Nephron (organoid): ENCODE data around the gene HACE1.

Experiments used
- H3K27ac Mint-ChIP-seq, 3 experiments: 2 replicates each; pipeline ENCODE4 v1.8.0; 2020; ENCODE audit warnings: mixed read lengths in 3 of 3, mild to moderate bottlenecking in 2 of 3, moderate library complexity in 1 of 3
- H3K27me3 Mint-ChIP-seq: 2 replicates; pipeline ENCODE4 v1.8.0; 2021; ENCODE audit warnings: low read depth, mild to moderate bottlenecking, moderate library complexity, mixed read lengths
- H3K36me3 Mint-ChIP-seq: 2 replicates; pipeline ENCODE4 v1.8.0; 2020; ENCODE audit warnings: low read depth, mixed read lengths
- H3K4me1 Mint-ChIP-seq: 2 replicates; pipeline ENCODE4 v1.8.0; 2020; ENCODE audit warnings: mixed read lengths
- H3K4me3 Mint-ChIP-seq, 3 experiments: 2 replicates each; pipeline ENCODE4 v1.8.0; 2020; ENCODE audit warnings: mild to moderate bottlenecking in 3 of 3, mixed read lengths in 3 of 3, moderate library complexity in 2 of 3
- H3K9me3 Mint-ChIP-seq: 2 replicates; pipeline ENCODE4 v1.8.0; 2020; ENCODE audit warnings: mixed read lengths
- TF ChIP-seq, protein P1 (sequence below), 3 experiments: fragments of 200-600 bp; sonication (generic); IDR thresholded peaks; one replicate each; pipeline ENCODE4 v1.5.0; 2021; ENCODE audit warnings: antibody characterized with exemption in 3 of 3; ENCODE audit not compliant: unreplicated experiment in 3 of 3

HACE1 gene

DNA sequence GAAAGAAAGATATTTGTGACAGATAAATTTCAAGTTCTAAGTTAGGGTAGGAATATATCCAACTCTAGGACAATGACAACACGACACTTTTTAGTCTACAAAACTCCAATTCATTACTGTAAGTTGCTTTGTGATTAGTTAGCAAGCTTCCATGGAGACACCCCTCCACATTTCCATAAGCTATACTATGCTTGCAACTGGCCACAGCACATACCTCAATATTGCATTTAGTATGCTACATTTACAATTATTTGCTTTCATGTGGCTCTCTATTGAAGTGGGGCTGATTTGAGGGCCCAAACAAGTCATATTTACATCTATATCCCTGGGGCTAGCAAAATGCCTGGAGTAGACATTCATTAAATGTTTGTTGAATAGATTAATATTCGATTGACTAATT, 129.3 kb downstream of the HACE1 start:
- peaks cover 35% of the 10 kb centered on the region for H3K36me3 Mint-ChIP-seq
- no peak overlapping the region for H3K4me3 Mint-ChIP-seq
- TF ChIP-seq, protein P1, sequence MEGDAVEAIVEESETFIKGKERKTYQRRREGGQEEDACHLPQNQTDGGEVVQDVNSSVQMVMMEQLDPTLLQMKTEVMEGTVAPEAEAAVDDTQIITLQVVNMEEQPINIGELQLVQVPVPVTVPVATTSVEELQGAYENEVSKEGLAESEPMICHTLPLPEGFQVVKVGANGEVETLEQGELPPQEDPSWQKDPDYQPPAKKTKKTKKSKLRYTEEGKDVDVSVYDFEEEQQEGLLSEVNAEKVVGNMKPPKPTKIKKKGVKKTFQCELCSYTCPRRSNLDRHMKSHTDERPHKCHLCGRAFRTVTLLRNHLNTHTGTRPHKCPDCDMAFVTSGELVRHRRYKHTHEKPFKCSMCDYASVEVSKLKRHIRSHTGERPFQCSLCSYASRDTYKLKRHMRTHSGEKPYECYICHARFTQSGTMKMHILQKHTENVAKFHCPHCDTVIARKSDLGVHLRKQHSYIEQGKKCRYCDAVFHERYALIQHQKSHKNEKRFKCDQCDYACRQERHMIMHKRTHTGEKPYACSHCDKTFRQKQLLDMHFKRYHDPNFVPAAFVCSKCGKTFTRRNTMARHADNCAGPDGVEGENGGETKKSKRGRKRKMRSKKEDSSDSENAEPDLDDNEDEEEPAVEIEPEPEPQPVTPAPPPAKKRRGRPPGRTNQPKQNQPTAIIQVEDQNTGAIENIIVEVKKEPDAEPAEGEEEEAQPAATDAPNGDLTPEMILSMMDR (IDR thresholded peaks at IDR 0.05; ENCODE audit: unreplicated experiment in 3 of 3): no peak
- H3K9me3 Mint-ChIP-seq: no peaks in the 10 kb centered on the region
- no peaks in the 10 kb centered on the region for H3K4me1 Mint-ChIP-seq
- H3K27me3 Mint-ChIP-seq: no peaks in the 10 kb centered on the region
- no peak overlapping the region for H3K27ac Mint-ChIP-seq

DNA sequence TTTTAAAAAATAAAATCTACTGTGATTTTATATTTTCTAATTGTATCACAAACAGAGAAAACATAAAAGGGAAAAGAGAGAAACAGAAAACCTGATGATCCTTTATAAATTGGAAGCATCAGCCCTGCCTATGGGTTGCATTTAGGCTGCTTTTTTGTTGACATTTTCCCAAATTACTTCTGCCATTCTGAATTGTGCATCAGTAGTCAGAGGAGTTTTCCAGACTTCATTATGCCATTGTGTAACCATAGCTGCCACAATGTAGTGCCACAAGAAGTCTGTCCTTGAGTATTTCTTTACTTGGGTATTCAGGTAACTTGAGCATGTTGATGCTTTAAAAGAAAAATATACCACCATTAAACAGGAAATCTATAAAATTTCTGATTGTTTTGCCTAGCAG, 130.3 kb downstream of the HACE1 start:
- Mint-ChIP-seq H3K36me3 (peaks cover 34% of the 10 kb centered on the region), H3K27ac (no peak overlapping the region), H3K9me3 (no peaks in the 10 kb centered on the region), H3K4me3 (no peak overlapping the region), H3K27me3 (no peaks in the 10 kb centered on the region), H3K4me1 (no peaks in the 10 kb centered on the region)
- TF ChIP-seq, protein P1 (IDR thresholded peaks at IDR 0.05; ENCODE audit: unreplicated experiment in 3 of 3): no peak

DNA sequence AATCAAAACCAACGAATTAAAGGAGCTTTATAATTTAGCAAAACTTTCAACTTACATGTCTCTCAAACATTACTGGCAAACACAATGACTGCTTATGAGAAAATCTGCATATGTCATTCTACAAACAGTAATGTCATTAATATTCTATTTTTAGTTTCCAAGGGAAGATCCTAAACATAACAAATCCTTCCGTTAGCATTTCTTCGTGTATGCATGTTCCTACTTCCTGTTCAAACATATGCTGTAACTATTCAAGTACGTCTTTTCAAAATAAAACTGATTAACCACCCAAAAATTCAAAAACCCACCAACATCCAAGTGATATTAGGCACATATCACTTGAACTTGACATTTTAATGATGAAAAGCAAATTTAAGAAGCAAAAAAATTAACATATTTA, 131.3 kb downstream of the HACE1 start:
- TF ChIP-seq, protein P1 (IDR thresholded peaks at IDR 0.05; ENCODE audit: unreplicated experiment in 3 of 3): no peak

DNA sequence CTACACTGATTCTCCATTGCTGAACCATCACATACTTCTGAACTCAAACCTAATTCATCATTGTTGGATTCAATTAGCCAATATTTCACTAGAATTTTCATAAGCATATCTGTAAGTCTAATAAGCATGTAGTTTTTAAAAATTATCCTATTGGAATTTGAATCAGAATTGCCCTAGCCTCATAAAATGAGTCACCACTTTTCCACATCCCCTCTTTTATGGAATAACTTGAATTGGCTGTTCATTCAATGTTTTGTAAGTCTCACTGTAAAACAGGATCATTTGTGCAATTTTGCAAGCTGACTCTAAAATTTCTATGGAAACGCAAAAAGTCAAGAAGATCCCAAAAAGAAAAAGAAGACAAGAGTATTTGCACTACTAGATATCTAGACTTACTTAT, 141.0 kb downstream of the HACE1 start:
- TF ChIP-seq, protein P1 (IDR thresholded peaks at IDR 0.05; ENCODE audit: unreplicated experiment in 3 of 3): no peak
- no peaks in the 10 kb centered on the region for H3K27me3 Mint-ChIP-seq

More for the DNA sequence above, 131.3 kb downstream of the HACE1 start:
- H3K27ac Mint-ChIP-seq: no peak overlapping the region
- H3K27me3 Mint-ChIP-seq: no peaks in the 10 kb centered on the region
- H3K36me3 Mint-ChIP-seq: peaks cover 32% of the 10 kb centered on the region
- H3K4me3 Mint-ChIP-seq: no peak overlapping the region
- no peaks in the 10 kb centered on the region for H3K9me3 Mint-ChIP-seq
- H3K4me1 Mint-ChIP-seq: no peaks in the 10 kb centered on the region

DNA sequence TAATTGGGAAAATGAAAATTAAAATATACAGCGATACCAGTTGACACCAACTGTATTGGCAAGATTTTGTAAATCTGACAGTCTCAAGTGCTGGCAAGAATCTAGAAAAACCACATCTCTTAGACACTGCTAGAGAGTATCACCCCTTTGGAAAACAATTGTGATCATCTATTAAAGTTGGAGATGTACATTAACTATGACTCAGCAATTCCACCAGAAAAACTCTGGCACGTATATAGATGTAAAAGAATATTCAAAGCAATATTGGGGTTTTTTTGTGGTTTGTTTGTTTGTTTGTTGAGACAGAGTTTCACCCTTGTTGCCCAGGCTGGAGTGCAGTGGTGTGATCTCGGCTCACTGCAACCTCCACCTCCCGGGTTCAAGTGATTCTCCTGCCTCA, 142.9 kb downstream of the HACE1 start:
- Mint-ChIP-seq H3K9me3 (no peaks in the 10 kb centered on the region), H3K36me3 (peaks cover 8% of the 10 kb centered on the region), H3K27ac (no peak overlapping the region), H3K27me3 (no peaks in the 10 kb centered on the region), H3K4me1 (no peaks in the 10 kb centered on the region), H3K4me3 (no peak overlapping the region)
- TF ChIP-seq, protein P1 (IDR thresholded peaks at IDR 0.05; ENCODE audit: unreplicated experiment in 3 of 3): no peak

More for the DNA sequence above, 141.0 kb downstream of the HACE1 start:
- Mint-ChIP-seq H3K4me3 (no peak overlapping the region), H3K27ac (no peak overlapping the region), H3K4me1 (no peaks in the 10 kb centered on the region), H3K9me3 (no peaks in the 10 kb centered on the region), H3K36me3 (peaks cover 4% of the 10 kb centered on the region)

DNA sequence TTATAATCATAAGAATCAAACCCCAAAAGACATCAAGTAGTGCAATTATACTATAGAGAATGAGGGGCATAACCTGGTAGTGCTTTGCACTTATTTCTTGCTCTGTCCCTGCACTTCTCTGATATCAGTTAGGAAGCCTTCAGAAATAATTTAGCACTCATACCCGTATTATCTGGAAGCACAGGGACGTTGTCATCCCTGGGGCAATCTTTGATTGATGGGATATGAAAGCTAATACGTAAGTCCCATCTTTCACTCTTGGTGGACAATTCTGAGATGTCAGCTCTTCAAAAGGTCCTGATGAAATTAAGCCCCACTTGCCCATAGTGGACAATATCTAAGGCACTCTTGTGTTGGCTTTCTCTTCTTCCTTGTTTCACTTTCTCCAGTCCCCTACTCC, 144.9 kb downstream of the HACE1 start:
- peaks cover 8% of the 10 kb centered on the region for H3K36me3 Mint-ChIP-seq
- H3K27ac Mint-ChIP-seq: no peak overlapping the region
- TF ChIP-seq, protein P1 (IDR thresholded peaks at IDR 0.05; ENCODE audit: unreplicated experiment in 3 of 3): no peak
- no peak overlapping the region for H3K4me3 Mint-ChIP-seq
- H3K4me1 Mint-ChIP-seq: no peaks in the 10 kb centered on the region
- no peaks in the 10 kb centered on the region for H3K27me3 Mint-ChIP-seq
- no peaks in the 10 kb centered on the region for H3K9me3 Mint-ChIP-seq
